Neural progenitor cell (in vitro differentiated cells): ENCODE data around the gene HAX1. TPM values are rescaled to one million over a fixed set of nuclear protein-coding genes. Genes with fewer than 3 reads are reported as not detected.

ENCODE experiments used
- DNase-seq: peaks from one replicate; pipeline ENCODE4 v3.0.0-alpha.2; 2016; ENCODE audit warnings: low spot score
- H2AFZ ChIP-seq: fragments of 200-600 bp; sonication (generic); replicated peaks from 2 replicates; pipeline ENCODE4 v1.6.1; 2016; ENCODE audit warnings: antibody characterized with exemption
- H3F3A ChIP-seq: fragments of 200-600 bp; sonication (generic); 2 replicates; pipeline ENCODE4 v1.6.1; 2016; ENCODE audit warnings: antibody characterized with exemption, low read depth
- H3K27ac ChIP-seq: fragments of 200-600 bp; sonication (generic); 2 replicates; pipeline ENCODE4 v1.5.1; 2016; ENCODE audit warnings: mild to moderate bottlenecking
- H3K27me3 ChIP-seq: fragments of 200-600 bp; sonication (generic); 2 replicates; pipeline ENCODE4 v1.6.1; 2016; ENCODE audit warnings: mild to moderate bottlenecking, moderate library complexity
- H3K36me3 ChIP-seq: fragments of 200-600 bp; sonication (generic); 2 replicates; pipeline ENCODE4 v1.5.1; 2016
- H3K4me1 ChIP-seq: fragments of 200-600 bp; sonication (generic); 2 replicates; pipeline ENCODE4 v1.6.1; 2016; ENCODE audit warnings: mixed run types
- H3K4me2 ChIP-seq: fragments of 200-600 bp; sonication (generic); 2 replicates; pipeline ENCODE4 v1.6.1; 2016
- H3K4me3 ChIP-seq: fragments of 200-600 bp; sonication (generic); 2 replicates; pipeline ENCODE4 v1.5.1; 2016
- H3K79me2 ChIP-seq: fragments of 200-600 bp; sonication (generic); 2 replicates; pipeline ENCODE4 v1.6.1; 2016; ENCODE audit warnings: low read depth
- H3K9ac ChIP-seq: fragments of 200-600 bp; sonication (generic); 2 replicates; pipeline ENCODE4 v1.6.1; 2016
- H3K9me3 ChIP-seq: fragments of 200-600 bp; sonication (generic); 2 replicates; pipeline ENCODE4 v1.5.1; 2016; ENCODE audit warnings: low read depth
- H4K20me1 ChIP-seq: fragments of 200-600 bp; sonication (generic); 2 replicates; pipeline ENCODE4 v1.6.1; 2016; ENCODE audit warnings: low read depth
- H3K27ac Mint-ChIP-seq: 3 replicates; pipeline ENCODE4 v1.8.0; 2021; ENCODE audit warnings: mixed read lengths
- H3K27me3 Mint-ChIP-seq: 2 replicates; pipeline ENCODE4 v1.8.0; 2022; ENCODE audit warnings: low read depth, mild to moderate bottlenecking, inconsistent platforms, moderate library complexity, mixed read lengths; ENCODE audit not compliant: insufficient read depth
- H3K36me3 Mint-ChIP-seq: 3 replicates; pipeline ENCODE4 v1.8.0; 2021; ENCODE audit warnings: mixed read lengths
- H3K4me1 Mint-ChIP-seq: 3 replicates; pipeline ENCODE4 v1.8.0; 2021; ENCODE audit warnings: mixed read lengths
- H3K4me3 Mint-ChIP-seq: 3 replicates; pipeline ENCODE4 v1.8.0; 2021; ENCODE audit warnings: mild to moderate bottlenecking, moderate library complexity, mixed read lengths
- H3K9me3 Mint-ChIP-seq: 3 replicates; pipeline ENCODE4 v1.8.0; 2020; ENCODE audit warnings: mixed read lengths
- EZH2 ChIP-seq: fragments of 200-600 bp; sonication (generic); IDR thresholded peaks from 2 replicates; pipeline ENCODE4 v1.6.1; 2017; ENCODE audit warnings: antibody characterized with exemption, mild to moderate bottlenecking, moderate library complexity
- EZH2phosphoT487 ChIP-seq: fragments of 200-600 bp; sonication (generic); IDR thresholded peaks from 2 replicates; pipeline ENCODE4 v1.6.1; 2017; ENCODE audit warnings: antibody characterized with exemption
- total RNA-seq: library from RNA; depleted of rRNA; stranded (reverse); fragments of >200 nt; gene quantifications from 2 replicates; pipeline ENCODE4 v1.2.3, GENCODE V29; 2015; ENCODE audit warnings: low replicate concordance
- TF ChIP-seq, protein P1 (sequence below): fragments of 200-600 bp; sonication (generic); IDR thresholded peaks from 2 replicates; pipeline ENCODE4 v1.5.1; 2017; ENCODE audit warnings: antibody characterized with exemption, mild to moderate bottlenecking

HAX1 gene
- total RNA-seq, 1 donor from 2014 or later: 57.9 TPM

DNA sequence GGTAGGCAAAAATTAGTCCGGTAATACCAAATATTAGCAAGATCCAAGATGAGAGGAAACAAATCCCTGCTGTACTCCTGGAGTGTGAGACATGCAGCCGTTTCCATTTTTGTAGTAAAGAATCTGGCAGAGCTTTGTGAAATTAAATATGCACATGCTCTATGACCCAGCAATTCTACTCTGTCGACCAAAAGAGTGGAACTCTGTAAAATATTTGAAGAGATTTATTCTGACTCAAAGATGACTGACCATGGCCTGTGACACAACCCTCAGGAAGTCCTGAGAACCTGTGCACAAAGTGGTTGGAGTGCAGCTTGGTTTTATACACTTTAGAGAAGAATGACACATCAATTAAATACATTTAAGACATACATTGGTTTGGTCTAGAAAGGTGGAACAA is 16.2 kb downstream of the HAX1 start:
- Histone ChIP-seq H3K36me3 (no peaks in the 10 kb centered on the region), H3K9ac (no peak overlapping the region), H2AFZ (no peak overlapping the region), H3K27me3 (no peaks in the 10 kb centered on the region), H3K79me2 (no peaks in the 10 kb centered on the region), H3K27ac (no peak overlapping the region), H3K4me3 (no peak overlapping the region), H4K20me1 (no peaks in the 10 kb centered on the region), H3F3A (peaks cover 9% of the 10 kb centered on the region), H3K4me1 (peaks cover 10% of the 10 kb centered on the region), H3K4me2 (no peak overlapping the region), H3K9me3 (no peaks in the 10 kb centered on the region)
- H3K27ac Mint-ChIP-seq: no peak overlapping the region
- no peaks in the 10 kb centered on the region for H3K36me3 Mint-ChIP-seq
- peaks cover 7% of the 10 kb centered on the region for H3K9me3 Mint-ChIP-seq
- no peak overlapping the region for H3K4me3 Mint-ChIP-seq
- TF ChIP-seq, protein P1, sequence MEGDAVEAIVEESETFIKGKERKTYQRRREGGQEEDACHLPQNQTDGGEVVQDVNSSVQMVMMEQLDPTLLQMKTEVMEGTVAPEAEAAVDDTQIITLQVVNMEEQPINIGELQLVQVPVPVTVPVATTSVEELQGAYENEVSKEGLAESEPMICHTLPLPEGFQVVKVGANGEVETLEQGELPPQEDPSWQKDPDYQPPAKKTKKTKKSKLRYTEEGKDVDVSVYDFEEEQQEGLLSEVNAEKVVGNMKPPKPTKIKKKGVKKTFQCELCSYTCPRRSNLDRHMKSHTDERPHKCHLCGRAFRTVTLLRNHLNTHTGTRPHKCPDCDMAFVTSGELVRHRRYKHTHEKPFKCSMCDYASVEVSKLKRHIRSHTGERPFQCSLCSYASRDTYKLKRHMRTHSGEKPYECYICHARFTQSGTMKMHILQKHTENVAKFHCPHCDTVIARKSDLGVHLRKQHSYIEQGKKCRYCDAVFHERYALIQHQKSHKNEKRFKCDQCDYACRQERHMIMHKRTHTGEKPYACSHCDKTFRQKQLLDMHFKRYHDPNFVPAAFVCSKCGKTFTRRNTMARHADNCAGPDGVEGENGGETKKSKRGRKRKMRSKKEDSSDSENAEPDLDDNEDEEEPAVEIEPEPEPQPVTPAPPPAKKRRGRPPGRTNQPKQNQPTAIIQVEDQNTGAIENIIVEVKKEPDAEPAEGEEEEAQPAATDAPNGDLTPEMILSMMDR: no peak
- TF ChIP-seq EZH2 (no peak), EZH2phosphoT487 (no peak)
- peaks cover 3% of the 10 kb centered on the region for H3K27me3 Mint-ChIP-seq
- no peak for DNase-seq
- peaks cover 7% of the 10 kb centered on the region for H3K4me1 Mint-ChIP-seq

DNA sequence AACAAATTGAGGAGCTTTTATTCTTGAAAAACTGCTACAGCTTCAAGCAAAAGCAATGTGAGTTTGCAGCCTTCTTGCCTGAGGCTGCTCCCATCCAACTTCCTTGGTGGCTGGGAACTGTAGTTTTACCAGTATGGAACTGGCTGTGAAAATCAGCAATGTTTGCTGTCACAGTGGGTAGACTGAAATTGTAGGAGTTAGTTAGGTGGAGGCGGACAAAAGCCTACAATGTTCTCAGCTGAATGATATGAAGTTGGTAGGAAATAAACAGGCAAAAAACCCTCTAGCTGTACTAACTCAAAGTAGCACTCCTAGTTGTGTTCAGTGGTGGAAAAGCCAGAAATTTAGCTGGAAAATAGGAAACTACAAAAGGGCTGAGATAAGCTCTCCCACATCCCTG is 18.5 kb downstream of the HAX1 start:
- no peak overlapping the region for H3K9ac ChIP-seq
- no peak overlapping the region for H3K27ac Mint-ChIP-seq
- H3K9me3 Mint-ChIP-seq: peaks cover 24% of the 10 kb centered on the region
- no peaks in the 10 kb centered on the region for H3K79me2 ChIP-seq
- peaks cover 7% of the 10 kb centered on the region for H3K4me1 Mint-ChIP-seq
- H3K36me3 ChIP-seq: no peaks in the 10 kb centered on the region
- TF ChIP-seq, protein P1: no peak
- no peak for TF ChIP-seq EZH2phosphoT487
- TF ChIP-seq EZH2: no peak
- peak overlapping the region; percentile 48 for H3K4me2 ChIP-seq
- no peak overlapping the region for H3K4me3 Mint-ChIP-seq
- peaks cover 10% of the 10 kb centered on the region for H3K4me1 ChIP-seq
- no peaks in the 10 kb centered on the region for H3K27me3 ChIP-seq
- H3K9me3 ChIP-seq: peaks cover 11% of the 10 kb centered on the region
- H3K27me3 Mint-ChIP-seq: peaks cover 3% of the 10 kb centered on the region
- DNase-seq: no peak
- peak overlapping the region; percentile 48 for H2AFZ ChIP-seq
- peaks cover 2% of the 10 kb centered on the region for H3K36me3 Mint-ChIP-seq
- H3K27ac ChIP-seq: peak overlapping the region; percentile 38
- H3F3A ChIP-seq: peaks cover 9% of the 10 kb centered on the region
- no peak overlapping the region for H3K4me3 ChIP-seq
- no peaks in the 10 kb centered on the region for H4K20me1 ChIP-seq

GRCh38 chr1:154295408-154296235 is 23.2 kb downstream of the HAX1 start:
- peaks cover 7% of the 10 kb centered on the region for H3K4me1 Mint-ChIP-seq
- no peaks in the 10 kb centered on the region for H3K27me3 ChIP-seq
- peaks cover 32% of the 10 kb centered on the region for H3K9me3 Mint-ChIP-seq
- no peak overlapping the region for H3K4me2 ChIP-seq
- no peak overlapping the region for H3K4me3 ChIP-seq
- DNase-seq: no peak
- no peaks in the 10 kb centered on the region for H4K20me1 ChIP-seq
- peaks cover 2% of the 10 kb centered on the region for H3K27me3 Mint-ChIP-seq
- H3K36me3 ChIP-seq: no peaks in the 10 kb centered on the region
- no peak overlapping the region for H3K4me3 Mint-ChIP-seq
- H3F3A ChIP-seq: peaks cover 9% of the 10 kb centered on the region
- H3K27ac ChIP-seq: no peak overlapping the region
- H3K4me1 ChIP-seq: peaks cover 10% of the 10 kb centered on the region
- H3K27ac Mint-ChIP-seq: no peak overlapping the region
- no peak overlapping the region for H3K9ac ChIP-seq
- no peaks in the 10 kb centered on the region for H3K79me2 ChIP-seq
- H3K9me3 ChIP-seq: peaks cover 13% of the 10 kb centered on the region
- TF ChIP-seq EZH2 (no peak), EZH2phosphoT487 (no peak)
- TF ChIP-seq, protein P1: no peak
- peaks cover 2% of the 10 kb centered on the region for H3K36me3 Mint-ChIP-seq
- H2AFZ ChIP-seq: no peak overlapping the region
